Adipose tissue (tissue), 3 donors: ENCODE measurements around the gene NUP50. TPM values are rescaled to one million over a fixed set of nuclear protein-coding genes. Genes with fewer than 3 reads are reported as not detected.

Experiments used
- H3K27ac ChIP-seq: one replicate; pipeline ENCODE4 v1.5.1; 2013; ENCODE audit warnings: low read depth, low read length
- WGBS, 3 donors: extraction: QIAGEN DNeasy Blood & Tissue Kit; methylation state at CpG; one replicate each; pipeline ENCODE4 v1.1.7; 2013; 5-methylcytosine and 5-hydroxymethylcytosine counted together
- polyA plus RNA-seq, 3 donors: library from polyadenylated mRNA; stranded (reverse); fragments of 200-250 nt; gene quantifications; one replicate each; pipeline ENCODE4 v1.2.3, GENCODE V29; 2013
- donor health status: healthy with polysubstance abuse.
- donor health status: Bipolar disorder and iron deficiency.
- donor health status: healthy.

Gene NUP50
- polyA plus RNA-seq, 3 donors: 9.3 to 17.4 (median 12.4) TPM

DNA sequence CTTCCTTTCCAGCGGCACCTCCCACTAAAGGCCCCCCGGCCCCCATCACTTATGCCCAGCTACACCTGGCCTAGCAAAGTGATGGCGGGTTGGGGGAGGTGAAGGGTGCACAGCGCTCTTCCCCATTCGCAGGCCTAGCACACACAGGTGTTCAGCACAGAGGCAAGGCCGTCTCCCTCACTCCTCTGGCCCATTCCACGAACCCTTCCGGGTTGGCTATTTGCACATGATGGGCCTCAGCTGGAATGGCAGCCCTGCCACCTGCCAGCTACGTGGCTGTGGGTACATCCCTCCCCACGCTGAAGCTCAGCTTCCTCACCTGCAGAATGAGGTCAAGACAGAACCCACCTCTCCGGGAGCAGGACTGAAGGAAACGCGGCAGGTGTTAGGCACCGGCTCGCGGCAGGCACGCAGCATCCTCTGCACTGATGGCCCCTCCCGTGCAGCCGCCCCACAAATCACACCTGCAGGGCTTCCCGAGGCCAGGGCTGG is 72.2 kb downstream of the NUP50 start:
- H3K27ac ChIP-seq: no peak overlapping the region
- WGBS, 3 donors: 41 to 85% (median 84%) methylated on average over 20 of the region's 20 CpGs

DNA sequence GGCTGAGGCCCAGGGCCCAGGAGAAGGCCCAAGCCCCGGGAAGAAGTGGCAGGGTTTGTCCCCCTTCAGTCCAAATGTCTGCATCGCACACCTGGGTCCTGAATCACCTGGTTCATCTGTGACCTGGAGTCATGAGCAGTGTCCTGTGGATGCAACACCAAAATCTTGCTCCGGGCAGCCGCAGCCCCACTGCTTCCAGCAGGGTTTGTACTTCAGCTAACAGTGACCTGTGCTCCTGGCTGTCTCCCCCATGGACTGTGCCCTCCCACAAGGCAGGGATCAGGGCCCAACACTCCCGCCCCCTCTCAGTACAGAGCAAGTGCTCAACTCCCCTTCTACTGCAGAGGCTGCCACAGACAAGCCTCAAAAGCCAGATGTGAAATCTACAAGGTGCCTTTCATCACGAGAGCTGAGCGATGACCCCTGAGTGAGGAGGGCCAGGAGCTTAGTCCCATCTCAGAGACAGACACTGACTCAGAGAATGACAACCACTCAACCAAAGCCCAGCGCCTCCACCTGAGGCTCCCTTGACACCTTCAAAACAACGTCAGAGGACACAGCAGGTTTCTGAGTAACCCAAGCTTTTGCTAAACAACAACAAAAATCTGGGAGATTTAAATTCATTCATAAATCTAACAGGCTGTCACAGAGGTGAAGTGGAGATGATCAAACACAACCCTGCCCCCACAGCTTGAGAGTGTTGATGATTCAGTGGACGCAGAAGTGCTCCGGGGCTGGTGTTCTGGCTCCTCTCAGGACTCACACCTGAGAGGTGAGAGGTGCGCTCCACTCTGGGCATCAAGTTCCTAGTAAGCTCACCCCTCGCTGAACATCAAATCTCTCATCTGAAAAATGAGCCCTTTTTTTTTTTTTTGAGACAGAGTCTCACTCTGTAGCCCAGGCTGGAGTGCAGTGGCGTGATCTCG is 73.6 kb downstream of the NUP50 start:
- 91 to 94% (median 93%) methylated on average over 15 of the region's 15 CpGs for WGBS, 3 donors

More for the DNA sequence above, 73.6 kb downstream of the NUP50 start:
- H3K27ac ChIP-seq: no peak overlapping the region

Other genes starting within 250 kb of the NUP50 start
- under 1 TPM; 0.01 to 0.34 (median 0.14) TPM for gene PHF21B, start 153.9 kb upstream of the NUP50 start, polyA plus RNA-seq
- 10 to 100 TPM; 16.1 to 31.6 (median 26.2) TPM for gene KIAA0930, start 77.0 kb downstream of the NUP50 start, polyA plus RNA-seq
- not detected for gene UPK3A, start 121.0 kb downstream of the NUP50 start, polyA plus RNA-seq
- 10 to 100 TPM in 2 of 3 donors, 1 to 10 TPM in 1; 6.4 to 40.5 (median 14.7) TPM for gene FAM118A, start 146.0 kb downstream of the NUP50 start, polyA plus RNA-seq
- gene SMC1B, start 249.7 kb downstream of the NUP50 start, polyA plus RNA-seq: under 1 TPM in 2 of 3 donors, not detected in 1; 0.01 to 0.02 TPM
- under 1 TPM; 0.06 to 0.56 (median 0.17) TPM for gene RIBC2, start 249.8 kb downstream of the NUP50 start, polyA plus RNA-seq